A549 (cell line): ENCODE data around the gene ANAPC5. TPM values are rescaled to one million over a fixed set of nuclear protein-coding genes. Genes with fewer than 3 reads are reported as not detected.
A peak's percentile ranks its signal among the peaks of the same experiment; 100 is the strongest.

Experiments used
- ATAC-seq, 2 experiments: fragments of 200-7000 bp in 1 of 2; fragments of >200 bp in 1 of 2; cut with Nextera tagmentation in 1 of 2; cut with Tn5 transposase in 1 of 2; 3 replicates each; pipeline versions ENCODE4 v1.8.0 to v1.9.1; 2018 to 2020; ENCODE audit warnings: mild to moderate bottlenecking in 1 of 2, moderate library complexity in 1 of 2
- CTCF ChIA-PET: fragments of 300-600 bp; sonication (Branson Sonifier 250); formaldehyde crosslinking; extraction: SDS; loops from one replicate; lab custom pipeline; 2021; ENCODE audit warnings: antibody characterized with exemption, inconsistent platforms; lab: Yijun Ruan, JAX
- POLR2A ChIA-PET: fragments of 350-600 bp; formaldehyde crosslinking; extraction: SDS; loops from one replicate; lab custom pipeline; 2021; ENCODE audit warnings: antibody characterized with exemption, inconsistent platforms; lab: Yijun Ruan, JAX
- DNase-seq, 2 experiments: peaks; one replicate each; pipeline versions ENCODE4 v3.0.0 to v3.0.0-alpha.2; 2011 to 2016; ENCODE audit warnings: low read depth in 1 of 2, low spot score in 1 of 2
- FAIRE-seq: peaks from 2 replicates; lab custom pipeline; 2011; peaks lifted over from hg19 to GRCh38; lab: Jason Lieb, UNC
- H3K27ac ChIP-seq, 2 experiments: fragments of >200 bp; sonication (Bioruptor Twin); formaldehyde crosslinking; 3 replicates each; pipeline ENCODE4 v1.5.1; 2016 to 2017
- H3K4me1 ChIP-seq: fragments of >200 bp; sonication (Bioruptor Twin); formaldehyde crosslinking; 3 replicates; pipeline ENCODE4 v1.6.1; 2016
- H3K4me2 ChIP-seq: fragments of >200 bp; sonication (Bioruptor Twin); formaldehyde crosslinking; 3 replicates; pipeline ENCODE4 v1.6.1; 2016
- H3K4me3 ChIP-seq: fragments of >200 bp; sonication (Bioruptor Twin); formaldehyde crosslinking; 3 replicates; pipeline ENCODE4 v1.5.1; 2016
- H3K9me3 ChIP-seq: fragments of >200 bp; sonication (Bioruptor Twin); formaldehyde crosslinking; 3 replicates; pipeline ENCODE4 v1.6.1; 2016
- ATOH8 ChIP-seq: fragments of 250-450 bp; sonication (Bioruptor Pico); IDR thresholded peaks from 2 replicates; pipeline ENCODE4 v1.5.0; 2020; ENCODE audit warnings: low read depth, mild to moderate bottlenecking, moderate library complexity
- CEBPB ChIP-seq, 2 experiments: fragments of >200 bp in 1 of 2; sonication (Bioruptor Twin) in 1 of 2; formaldehyde crosslinking in 1 of 2; IDR thresholded peaks; 2 replicates each; pipeline ENCODE4 v1.6.1; 2012 to 2016
- CTCF ChIP-seq: fragments of >200 bp; sonication (Bioruptor Twin); formaldehyde crosslinking; IDR thresholded peaks from 3 replicates; pipeline ENCODE4 v1.5.1; 2016
- EHF ChIP-seq: fragments of 250-450 bp; sonication (Bioruptor Pico); IDR thresholded peaks from 2 replicates; pipeline ENCODE4 v1.5.0; 2020; ENCODE audit warnings: mild to moderate bottlenecking
- FOSL2 ChIP-seq, 2 experiments: fragments of 450-650 bp in 1 of 2; fragments of >200 bp in 1 of 2; sonication (Bioruptor Twin) in 1 of 2; formaldehyde crosslinking; IDR thresholded peaks; 2 replicates each; pipeline versions ENCODE4 v1.5.0 to v1.6.1; 2016 to 2020; ENCODE audit warnings: mild to moderate bottlenecking in 1 of 2, moderate library complexity in 1 of 2
- GATA3 ChIP-seq: IDR thresholded peaks from 2 replicates; pipeline ENCODE4 v1.6.1; 2012; ENCODE audit warnings: borderline replicate concordance
- HOXA7 ChIP-seq: fragments of 250-450 bp; sonication (Bioruptor Pico); IDR thresholded peaks from 2 replicates; pipeline ENCODE4 v1.5.0; 2020; ENCODE audit warnings: mild to moderate bottlenecking, moderate library complexity
- JUN ChIP-seq, 2 experiments: fragments of >200 bp; sonication (Bioruptor Twin); formaldehyde crosslinking; IDR thresholded peaks; 2 replicates in 1 of 2; 3 replicates in 1 of 2; pipeline ENCODE4 v1.6.1; 2016 to 2017
- MAX ChIP-seq: IDR thresholded peaks from 2 replicates; pipeline ENCODE4 v1.6.1; 2012
- PBX3 ChIP-seq: IDR thresholded peaks from 2 replicates; pipeline ENCODE4 v1.6.1; 2012
- PHF8 ChIP-seq: fragments of 200-600 bp; sonication (generic); IDR thresholded peaks from 2 replicates; pipeline ENCODE4 v1.6.1; 2016; ENCODE audit warnings: low read depth, mild to moderate bottlenecking, antibody characterized with exemption, moderate library complexity, borderline replicate concordance
- POLR2A ChIP-seq: IDR thresholded peaks from 2 replicates; pipeline ENCODE4 v1.6.1; 2012; ENCODE audit warnings: mild to moderate bottlenecking, low read length
- POLR2AphosphoS2 ChIP-seq: conservative IDR thresholded peaks from 2 replicates; pipeline ENCODE4 v1.6.1; 2012; ENCODE audit warnings: low read length, improper control_type of control experiment, inconsistent platforms
- REST ChIP-seq: fragments of 200-600 bp; sonication (generic); IDR thresholded peaks from 2 replicates; pipeline ENCODE4 v1.6.1; 2016; ENCODE audit warnings: antibody characterized with exemption, mild to moderate bottlenecking, moderate library complexity
- TFCP2L1 ChIP-seq: fragments of 250-450 bp; sonication (Bioruptor Pico); IDR thresholded peaks from 2 replicates; pipeline ENCODE4 v1.5.0; 2021; ENCODE audit warnings: mild to moderate bottlenecking
- TP53 ChIP-seq: fragments of 250-450 bp; sonication (Bioruptor Pico); IDR thresholded peaks from 2 replicates; pipeline ENCODE4 v1.5.0; 2021; ENCODE audit warnings: mild to moderate bottlenecking, moderate library complexity
- WGBS: methylation state at CpG from one replicate; pipeline ENCODE4 v1.1.6; 2017; ENCODE audit errors: missing lambda C conversion rate; 5-methylcytosine and 5-hydroxymethylcytosine counted together
- polyA plus RNA-seq, 4 experiments: library from polyadenylated mRNA; depleted of rRNA in 3 of 4; stranded (reverse); fragments of >200 nt; fragmentation: RNase III in 1 of 4; extraction: RNeasy Plus Mini Kit Qiagen cat#74134 plus additional on column Dnase treatment in 1 of 4; gene quantifications; 2 replicates in 3 of 4; 3 replicates in 1 of 4; pipeline ENCODE4 v1.2.3, GENCODE V29; 2011 to 2017

ANAPC5 gene
- polyA plus RNA-seq, 2 of the 4 experiments (the other 2 are of a cell fraction): 91.6 to 225 TPM

GRCh38 chr12:121351820-121352681 lies at the start of gene ANAPC5 (continued):
- peak; percentile 68 for TF ChIP-seq PBX3

GRCh38 chr12:121400332-121401139 lies 48.3 kb upstream of the ANAPC5 start:
- POLR2A ChIA-PET: interaction anchor here (1.0 to 3.5 kb wide), 8 partner anchors 11 to 57 kb away, joined by 3 to 32 read pairs (median 5); partner anchors contain the start of gene ANAPC5
- Histone ChIP-seq H3K4me1 (peaks cover 19% of the 10 kb centered on the region), H3K4me3 (peak overlapping the region; percentile 84), H3K27ac (peak overlapping the region; percentile 94 to 96), H3K4me2 (peak overlapping the region; percentile 82), H3K9me3 (no peaks in the 10 kb centered on the region)
- peak in 1 of 2 experiments; percentile 56 for DNase-seq
- WGBS: 1% methylated on average over 30 of the region's 48 CpGs
- CTCF ChIA-PET: interaction anchor here (0.9 to 3.1 kb wide), 8 partner anchors 18 to 72 kb away, joined by 3 to 14 read pairs (median 5); partner anchors contain the start of gene ANAPC5
- no peak; the same call in none of the 2 replicates for TF ChIP-seq MAX
- no peak for TF ChIP-seq FOSL2 (IDR thresholded peaks at IDR 0.05)
- peak; percentile 88 for TF ChIP-seq FOSL2 (CRISPR knock-in tag; IDR thresholded peaks at IDR 0.05)
- no peak for TF ChIP-seq HOXA7
- TF ChIP-seq JUN (IDR thresholded peaks at IDR 0.05): peak in 1 of 2 experiments; percentile 43; a peak in 1 of 5 replicates
- TF ChIP-seq TFCP2L1 (CRISPR knock-in tag): 0 out of 2 replicates have a peak, but pooled peaks have one; percentile 28
- TF ChIP-seq PHF8: peak; percentile 76
- peak; percentile 71 to 73 for ATAC-seq
- no peak for FAIRE-seq

- peak within 1 kb of the TSS; percentile 84 for H3K4me3 ChIP-seq
- peak within 1 kb of the TSS; percentile 94 to 96 for H3K27ac ChIP-seq
- no peaks in the 10 kb centered on the region for H3K9me3 ChIP-seq
- DNase-seq (peak; percentile 93 to 99), FAIRE-seq (peak; percentile 51), ATAC-seq (peak; percentile 96 to 97)
- POLR2A ChIA-PET: interaction anchor here (1.1 to 3.5 kb wide), 8 partner anchors 10 to 56 kb away, joined by 3 to 32 read pairs (median 5); partner anchors contain the start of gene ANAPC5
- 1% methylated on average over 33 of the region's 77 CpGs for WGBS
- peak within 1 kb of the TSS; percentile 92 for H3K4me2 ChIP-seq
- peaks cover 19% of the 10 kb centered on the region for H3K4me1 ChIP-seq
- CTCF ChIA-PET: interaction anchor here (0.8 to 3.1 kb wide), 9 partner anchors 17 to 71 kb away, joined by 3 to 14 read pairs (median 5); partner anchors contain the start of gene ANAPC5
- TF ChIP-seq MAX (peak; percentile 88), CEBPB (IDR thresholded peaks at IDR 0.05) (no peak), ATOH8 (CRISPR knock-in tag) (no peak), TFCP2L1 (CRISPR knock-in tag) (no peak), POLR2AphosphoS2 (no peak), PHF8 (peak; percentile 35), EHF (CRISPR knock-in tag) (no peak), POLR2A (peak; percentile 98), PBX3 (peak; percentile 96), CTCF (no peak), JUN (IDR thresholded peaks at IDR 0.05) (peak; percentile 69 to 87; a peak in 4 of 5 replicates), GATA3 (no peak; the same call in 1 of the 2 replicates), TP53 (CRISPR knock-in tag) (peak; percentile 55; the same call in 1 of the 2 replicates), REST (no peak)
Measured at GRCh38 chr12:121399391-121400331, 47.5 kb upstream of the ANAPC5 start, which contains the start of gene RNF34. RNF34 (plus strand) TSS chr12:121400118; CDS start chr12:121400213, 95 bp downstream.
